ENCODE measurements around the gene HOXC6. TPM values are rescaled to one million over a fixed set of nuclear protein-coding genes. Genes with fewer than 3 reads are reported as not detected.

HOXC6 gene
- total and polyA plus RNA-seq, 9 of the 15 experiments (the other 6 are each of a cell fraction or from before 2014, with no cell fraction given): 0.06 to 4.0 (median 1.4) TPM

DNA sequence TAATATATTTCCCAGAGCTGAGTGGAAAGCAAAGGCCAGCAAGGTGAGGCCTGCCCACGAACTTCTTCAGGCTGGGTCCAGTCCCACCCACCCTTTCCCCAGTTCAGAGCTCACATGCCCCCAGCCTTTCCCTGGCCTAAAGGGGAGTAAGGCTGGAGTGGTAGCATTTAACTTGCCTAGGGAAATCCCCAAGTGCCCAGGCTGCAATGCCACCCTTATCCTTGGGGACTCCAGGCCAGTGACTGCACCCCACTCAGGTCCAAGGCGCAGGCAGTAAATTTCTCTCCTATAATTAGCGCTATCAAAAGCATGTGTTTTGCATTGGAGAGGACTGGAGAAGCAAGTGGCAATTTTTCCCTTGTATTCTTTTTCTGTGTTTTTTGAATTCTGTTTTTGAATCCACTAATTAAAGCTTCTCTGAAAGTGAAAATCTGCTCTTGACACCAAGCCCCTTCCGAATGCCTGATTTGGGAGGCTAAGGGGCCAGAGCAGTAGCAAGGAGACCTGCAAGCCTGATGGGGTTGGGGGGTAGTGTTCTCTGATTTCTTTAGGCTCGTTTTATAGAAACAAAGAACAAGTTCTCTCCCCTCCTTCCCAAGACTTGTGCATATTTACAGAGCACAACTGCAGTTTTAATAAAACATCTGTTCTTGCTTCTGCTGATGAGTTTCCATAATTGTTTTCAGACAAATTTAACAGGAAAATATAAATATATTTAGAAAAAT, 3.5 kb upstream of the HOXC6 start:
- H3K9me3 ChIP-seq (replicated peaks; ENCODE audit: control insufficient read depth, insufficient read depth, low read depth, low read length): no peaks in the 10 kb centered on the region
- no peak for TF ChIP-seq HNRNPK (IDR thresholded peaks at IDR 0.05; ENCODE audit: low read depth, low read length, poor library complexity, severe bottlenecking)
- TF ChIP-seq, protein P1, sequence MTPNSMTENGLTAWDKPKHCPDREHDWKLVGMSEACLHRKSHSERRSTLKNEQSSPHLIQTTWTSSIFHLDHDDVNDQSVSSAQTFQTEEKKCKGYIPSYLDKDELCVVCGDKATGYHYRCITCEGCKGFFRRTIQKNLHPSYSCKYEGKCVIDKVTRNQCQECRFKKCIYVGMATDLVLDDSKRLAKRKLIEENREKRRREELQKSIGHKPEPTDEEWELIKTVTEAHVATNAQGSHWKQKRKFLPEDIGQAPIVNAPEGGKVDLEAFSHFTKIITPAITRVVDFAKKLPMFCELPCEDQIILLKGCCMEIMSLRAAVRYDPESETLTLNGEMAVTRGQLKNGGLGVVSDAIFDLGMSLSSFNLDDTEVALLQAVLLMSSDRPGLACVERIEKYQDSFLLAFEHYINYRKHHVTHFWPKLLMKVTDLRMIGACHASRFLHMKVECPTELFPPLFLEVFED (CRISPR knock-in tag; conservative IDR thresholded peaks at IDR 0.05): no peak
- no peak for TF ChIP-seq ELF1 (tag; IDR thresholded peaks at IDR 0.05)
- no peak for ATAC-seq
- in situ Hi-C loops (cut with MboI) (loop anchor here (10.0 kb wide), 1 partner anchor 170 kb away; no protein-coding TSS in a partner anchor), intact Hi-C loops (cut with micrococcal nuclease) (no loop called here)
- no peak overlapping the region; a peak in 1 of 4 replicates for H3K9ac ChIP-seq (ENCODE audit: insufficient read depth in 1 of 2, low read depth in 2 of 2, low read length in 2 of 2)
- ChIA-PET CTCF (ENCODE audit: low intra/inter-chr PET ratio) (no interaction called here), POLR2A (interaction anchor here (0.6 to 0.8 kb wide), 3 partner anchors 12 to 826 kb away, joined by 3 to 5 read pairs (median 3); no protein-coding TSS in a partner anchor)
- H3K79me2 ChIP-seq (ENCODE audit: control insufficient read depth, insufficient read depth, low read length): no peaks in the 10 kb centered on the region; the same call in 2 of the 3 replicates
- H3K4me2 ChIP-seq (ENCODE audit: insufficient read depth, low read length): no peak overlapping the region
- H3K36me3 ChIP-seq (ENCODE audit: control insufficient read depth, insufficient read depth, low read length): no peaks in the 10 kb centered on the region
- H3K4me1 ChIP-seq (replicated peaks in 1 of 2; ENCODE audit: control insufficient read depth in 2 of 2, insufficient read depth in 2 of 2, low read length in 2 of 2): peaks cover 10 to 30% of the 10 kb centered on the region in 2 experiments
- H4K20me1 ChIP-seq (replicated peaks; ENCODE audit: control insufficient read depth, insufficient read depth, low read length): no peaks in the 10 kb centered on the region
- 54% methylated on average over 5 of the region's 5 CpGs for WGBS (ENCODE audit: insufficient coverage, low coverage, missing lambda C conversion rate)
- no peak overlapping the region for H3K4me3 ChIP-seq
- DNase-seq (ENCODE audit: extremely low read depth in 1 of 4, low spot score in 3 of 4): no peak
- no peaks in the 10 kb centered on the region for H3K9me1 ChIP-seq (ENCODE audit: control insufficient read depth, insufficient read depth, low read length)
- no TSS peak for BruUV-seq (replicated peaks)
- no peak for FAIRE-seq
- H3K27ac ChIP-seq (ENCODE audit: extremely low read depth, low read depth, low read length): no peak overlapping the region
- H3K27me3 ChIP-seq (ENCODE audit: control insufficient read depth in 2 of 2, insufficient read depth in 2 of 2, low read length in 2 of 2): no peaks in the 10 kb centered on the region
- no peak overlapping the region for H2AFZ ChIP-seq (ENCODE audit: low read depth, low read length)
